Kidney epithelial cell (primary cell): ENCODE measurements around the gene ALK. TPM values are rescaled to one million over a fixed set of nuclear protein-coding genes. Genes with fewer than 3 reads are reported as not detected.

ENCODE experiments used
- DNase-seq: peaks from one replicate; pipeline ENCODE4 v3.0.0-alpha.2; 2010; ENCODE audit warnings: low read depth
- H3K27me3 ChIP-seq: 2 replicates; pipeline ENCODE4 v1.6.0; 2011; ENCODE audit warnings: low read length; ENCODE audit not compliant: control insufficient read depth, insufficient read depth
- H3K36me3 ChIP-seq: 2 replicates; pipeline ENCODE4 v1.5.1; 2011; ENCODE audit warnings: low read length; ENCODE audit not compliant: control insufficient read depth, insufficient read depth
- H3K4me3 ChIP-seq: 2 replicates; pipeline ENCODE4 v1.5.1; 2011; ENCODE audit warnings: low read depth, mild to moderate bottlenecking, control low read depth, low read length
- CTCF ChIP-seq: IDR thresholded peaks from 2 replicates; pipeline ENCODE4 v1.5.1; 2011; ENCODE audit warnings: mild to moderate bottlenecking, moderate library complexity, low read length, control low read depth, inconsistent platforms; ENCODE audit not compliant: insufficient read depth, poor library complexity, severe bottlenecking
- total RNA-seq: library from RNA; depleted of rRNA; stranded (reverse); fragments of >200 nt; gene quantifications from 2 replicates; pipeline ENCODE4 v1.2.3, GENCODE V29; 2015

The ALK gene
- total RNA-seq, 1 donor from 2014 or later = not detected

- no peak for DNase-seq
- no peaks in the 10 kb centered on the region for H3K36me3 ChIP-seq
- H3K4me3 ChIP-seq = no peak overlapping the region
Measured at GRCh38 chr2:29184531-29184930, 736.9 kb downstream of the ALK start.

DNA sequence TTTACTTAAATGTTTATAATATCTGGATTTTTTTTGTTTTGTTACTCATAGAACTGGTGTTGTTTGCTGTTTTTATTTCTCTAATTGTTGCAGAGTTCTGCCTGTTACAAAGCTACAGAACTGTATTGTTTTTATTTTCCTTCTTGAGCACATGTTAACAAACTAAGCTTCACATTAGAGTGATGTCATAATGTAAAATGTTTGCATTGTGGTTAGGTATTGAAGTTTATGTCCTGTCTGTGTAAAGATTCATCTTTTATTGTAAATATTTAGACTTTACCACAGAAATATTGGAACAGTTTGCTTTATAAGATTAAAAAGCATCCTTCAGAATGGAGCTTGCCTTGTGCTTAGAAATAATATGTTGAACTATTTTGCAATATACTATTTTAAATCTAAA lies 738.5 kb downstream of the ALK start:
- Histone ChIP-seq H3K27me3 (no peaks in the 10 kb centered on the region), H3K36me3 (no peaks in the 10 kb centered on the region), H3K4me3 (no peak overlapping the region)
- TF ChIP-seq CTCF = no peak
- no peak for DNase-seq

More at GRCh38 chr2:29184531-29184930, 736.9 kb downstream of the ALK start:
- H3K27me3 ChIP-seq = no peaks in the 10 kb centered on the region
- TF ChIP-seq CTCF = no peak

GRCh38 chr2:29182334-29182733 lies 739.1 kb downstream of the ALK start:
- Histone ChIP-seq H3K4me3 (no peak overlapping the region), H3K27me3 (no peaks in the 10 kb centered on the region), H3K36me3 (no peaks in the 10 kb centered on the region)
- TF ChIP-seq CTCF = no peak
- DNase-seq = no peak

GRCh38 chr2:29175338-29175737 lies 746.0 kb downstream of the ALK start:
- DNase-seq = no peak
- TF ChIP-seq CTCF = no peak
- H3K4me3 ChIP-seq = no peak overlapping the region
- peaks cover 4% of the 10 kb centered on the region for H3K36me3 ChIP-seq
- H3K27me3 ChIP-seq = no peaks in the 10 kb centered on the region

DNA sequence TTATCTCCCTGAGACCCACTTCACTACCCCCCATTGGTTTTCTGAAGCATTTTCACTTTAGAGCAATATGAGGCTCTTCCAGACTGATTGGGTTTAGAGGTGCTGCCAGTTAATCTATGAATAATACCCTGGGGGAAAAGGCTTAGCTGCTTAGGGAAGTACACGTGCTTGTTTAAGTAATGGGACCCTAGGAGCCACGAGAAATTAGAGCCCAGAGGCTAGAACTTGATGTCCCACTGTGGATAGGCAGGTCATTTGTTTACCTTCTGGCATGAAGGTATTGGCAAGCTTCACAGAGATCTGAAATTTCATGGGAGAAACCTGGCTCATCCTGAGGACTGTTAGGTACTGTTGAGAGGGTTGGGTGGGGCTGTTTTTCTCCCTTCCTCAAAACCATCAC lies 746.4 kb downstream of the ALK start:
- Histone ChIP-seq H3K27me3 (no peaks in the 10 kb centered on the region), H3K36me3 (peaks cover 4% of the 10 kb centered on the region), H3K4me3 (no peak overlapping the region)
- TF ChIP-seq CTCF = no peak
- no peak for DNase-seq

- no peak overlapping the region for H3K4me3 ChIP-seq
- H3K36me3 ChIP-seq = no peaks in the 10 kb centered on the region
- no peak for TF ChIP-seq CTCF
- DNase-seq = peak; percentile 9
- H3K27me3 ChIP-seq = no peaks in the 10 kb centered on the region
Measured at GRCh38 chr2:29166242-29167039, 754.9 kb downstream of the ALK start.
